Ishikawa (cell line): ENCODE data around the gene SESN1.

Source experiments
- CEBPB ChIP-seq: IDR thresholded peaks from 2 replicates; pipeline ENCODE4 v1.6.1; 2012
- CREB1 ChIP-seq: IDR thresholded peaks from 2 replicates; pipeline ENCODE4 v1.6.1; 2012; ENCODE audit warnings: low read depth
- EGR1 ChIP-seq: IDR thresholded peaks from 2 replicates; pipeline ENCODE4 v1.6.1; 2012
- EP300 ChIP-seq: IDR thresholded peaks from 2 replicates; pipeline ENCODE4 v1.6.1; 2012; ENCODE audit warnings: borderline replicate concordance
- FOXM1 ChIP-seq: IDR thresholded peaks from 2 replicates; pipeline ENCODE4 v1.6.1; 2012; ENCODE audit warnings: low read depth, borderline replicate concordance
- NFIC ChIP-seq: IDR thresholded peaks from 2 replicates; pipeline ENCODE4 v1.6.1; 2012
- RAD21 ChIP-seq: IDR thresholded peaks from 2 replicates; pipeline ENCODE4 v1.6.1; 2012; ENCODE audit warnings: low read depth
- TAF1 ChIP-seq: IDR thresholded peaks from 2 replicates; pipeline ENCODE4 v1.6.1; 2012; ENCODE audit warnings: low read depth, mild to moderate bottlenecking
- TCF12 ChIP-seq: IDR thresholded peaks from 2 replicates; pipeline ENCODE4 v1.6.1; 2012; ENCODE audit warnings: low read depth
- TEAD4 ChIP-seq: IDR thresholded peaks from 2 replicates; pipeline ENCODE4 v1.6.1; 2012
- YY1 ChIP-seq: IDR thresholded peaks from 2 replicates; pipeline ENCODE4 v1.6.1; 2012; ENCODE audit warnings: low read depth
- ZBTB7A ChIP-seq: IDR thresholded peaks from 2 replicates; pipeline ENCODE4 v1.6.1; 2012; ENCODE audit warnings: low read depth
- TF ChIP-seq, protein P1 (sequence below): IDR thresholded peaks from 2 replicates; pipeline ENCODE4 v1.6.1; 2012
- TF ChIP-seq, protein P2 (sequence below): IDR thresholded peaks from 2 replicates; pipeline ENCODE4 v1.6.1; 2012; ENCODE audit warnings: low read depth, mild to moderate bottlenecking
- TF ChIP-seq, protein P3 (sequence below): IDR thresholded peaks from 2 replicates; pipeline ENCODE4 v1.6.1; 2012

Gene SESN1

DNA sequence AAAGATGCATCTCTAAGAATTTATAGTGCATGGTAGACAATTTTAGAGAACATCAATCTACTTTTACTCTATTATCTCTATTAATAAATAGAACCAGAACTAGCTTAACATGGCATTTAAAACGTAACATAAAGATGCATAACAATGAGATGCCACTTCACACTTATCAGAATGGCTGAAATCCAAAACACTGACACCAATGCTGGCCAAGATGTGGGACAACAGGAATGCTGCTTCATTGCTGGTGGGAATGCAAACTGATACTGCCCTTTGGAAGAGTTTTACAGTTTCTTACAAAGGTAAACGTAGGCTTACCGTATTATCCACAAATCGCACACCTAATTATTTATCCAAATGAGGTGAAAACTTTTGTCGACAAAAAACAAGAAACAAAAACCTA, 95.2 kb downstream of the SESN1 start:
- no peak for TF ChIP-seq YY1
- TF ChIP-seq, protein P1, sequence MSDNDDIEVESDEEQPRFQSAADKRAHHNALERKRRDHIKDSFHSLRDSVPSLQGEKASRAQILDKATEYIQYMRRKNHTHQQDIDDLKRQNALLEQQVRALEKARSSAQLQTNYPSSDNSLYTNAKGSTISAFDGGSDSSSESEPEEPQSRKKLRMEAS: no peak
- TF ChIP-seq NFIC: no peak
- TF ChIP-seq EP300: no peak
- TF ChIP-seq ZBTB7A: no peak
- TF ChIP-seq TEAD4: no peak
- TF ChIP-seq FOXM1: no peak
- no peak for TF ChIP-seq TAF1
- TF ChIP-seq, protein P2, sequence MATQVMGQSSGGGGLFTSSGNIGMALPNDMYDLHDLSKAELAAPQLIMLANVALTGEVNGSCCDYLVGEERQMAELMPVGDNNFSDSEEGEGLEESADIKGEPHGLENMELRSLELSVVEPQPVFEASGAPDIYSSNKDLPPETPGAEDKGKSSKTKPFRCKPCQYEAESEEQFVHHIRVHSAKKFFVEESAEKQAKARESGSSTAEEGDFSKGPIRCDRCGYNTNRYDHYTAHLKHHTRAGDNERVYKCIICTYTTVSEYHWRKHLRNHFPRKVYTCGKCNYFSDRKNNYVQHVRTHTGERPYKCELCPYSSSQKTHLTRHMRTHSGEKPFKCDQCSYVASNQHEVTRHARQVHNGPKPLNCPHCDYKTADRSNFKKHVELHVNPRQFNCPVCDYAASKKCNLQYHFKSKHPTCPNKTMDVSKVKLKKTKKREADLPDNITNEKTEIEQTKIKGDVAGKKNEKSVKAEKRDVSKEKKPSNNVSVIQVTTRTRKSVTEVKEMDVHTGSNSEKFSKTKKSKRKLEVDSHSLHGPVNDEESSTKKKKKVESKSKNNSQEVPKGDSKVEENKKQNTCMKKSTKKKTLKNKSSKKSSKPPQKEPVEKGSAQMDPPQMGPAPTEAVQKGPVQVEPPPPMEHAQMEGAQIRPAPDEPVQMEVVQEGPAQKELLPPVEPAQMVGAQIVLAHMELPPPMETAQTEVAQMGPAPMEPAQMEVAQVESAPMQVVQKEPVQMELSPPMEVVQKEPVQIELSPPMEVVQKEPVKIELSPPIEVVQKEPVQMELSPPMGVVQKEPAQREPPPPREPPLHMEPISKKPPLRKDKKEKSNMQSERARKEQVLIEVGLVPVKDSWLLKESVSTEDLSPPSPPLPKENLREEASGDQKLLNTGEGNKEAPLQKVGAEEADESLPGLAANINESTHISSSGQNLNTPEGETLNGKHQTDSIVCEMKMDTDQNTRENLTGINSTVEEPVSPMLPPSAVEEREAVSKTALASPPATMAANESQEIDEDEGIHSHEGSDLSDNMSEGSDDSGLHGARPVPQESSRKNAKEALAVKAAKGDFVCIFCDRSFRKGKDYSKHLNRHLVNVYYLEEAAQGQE: no peak
- TF ChIP-seq EGR1: no peak
- TF ChIP-seq CEBPB: no peak

DNA sequence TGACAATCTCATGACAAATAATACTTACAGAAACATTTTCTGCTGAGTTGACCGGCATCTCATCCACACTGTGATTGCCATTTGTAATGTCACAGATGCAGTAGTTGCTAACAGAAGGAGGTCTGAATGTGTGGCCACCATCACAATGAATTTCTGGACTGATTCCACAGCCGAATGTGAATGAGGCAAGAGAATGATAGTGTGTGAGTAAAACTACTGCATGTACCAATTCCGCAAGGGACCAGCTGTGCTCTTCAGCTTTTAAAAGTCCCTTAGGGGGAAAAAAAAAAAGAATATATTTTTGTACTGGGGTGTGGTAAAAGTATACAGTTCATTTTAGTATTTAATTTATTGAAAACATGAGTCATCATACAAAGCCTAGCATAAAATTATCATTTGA, 96.2 kb downstream of the SESN1 start:
- TF ChIP-seq, protein P1: no peak
- no peak for TF ChIP-seq NFIC
- TF ChIP-seq RAD21: no peak
- TF ChIP-seq TAF1: no peak
- TF ChIP-seq, protein P3, sequence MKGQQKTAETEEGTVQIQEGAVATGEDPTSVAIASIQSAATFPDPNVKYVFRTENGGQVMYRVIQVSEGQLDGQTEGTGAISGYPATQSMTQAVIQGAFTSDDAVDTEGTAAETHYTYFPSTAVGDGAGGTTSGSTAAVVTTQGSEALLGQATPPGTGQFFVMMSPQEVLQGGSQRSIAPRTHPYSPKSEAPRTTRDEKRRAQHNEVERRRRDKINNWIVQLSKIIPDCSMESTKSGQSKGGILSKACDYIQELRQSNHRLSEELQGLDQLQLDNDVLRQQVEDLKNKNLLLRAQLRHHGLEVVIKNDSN: no peak
- TF ChIP-seq CEBPB: no peak
- TF ChIP-seq, protein P2: no peak
- no peak for TF ChIP-seq TEAD4
- no peak for TF ChIP-seq TCF12
- TF ChIP-seq EGR1: no peak
- no peak for TF ChIP-seq ZBTB7A
- no peak for TF ChIP-seq EP300
- TF ChIP-seq FOXM1: no peak
- TF ChIP-seq CREB1: no peak
- no peak for TF ChIP-seq YY1

DNA sequence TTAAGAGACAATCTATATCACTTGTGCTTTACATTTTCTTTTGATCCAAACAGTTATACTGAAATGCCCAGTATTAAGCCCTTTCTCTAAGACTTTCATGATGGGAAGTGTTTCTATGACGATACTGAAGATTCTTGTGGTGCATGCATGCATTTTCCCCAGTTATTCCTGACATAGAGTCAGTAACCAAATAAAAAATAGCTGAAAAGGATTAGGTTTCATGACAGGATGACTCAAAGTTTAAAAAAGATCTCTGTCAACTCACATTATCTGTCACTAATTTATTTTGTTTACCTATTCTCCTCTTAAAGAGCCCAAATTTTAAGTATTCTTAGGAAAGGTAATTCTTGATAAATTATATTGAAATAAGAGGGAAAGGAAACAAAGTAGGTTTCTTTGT, 98.4 kb downstream of the SESN1 start:
- TF ChIP-seq, protein P1: no peak
- no peak for TF ChIP-seq ZBTB7A
- TF ChIP-seq FOXM1: no peak
- TF ChIP-seq, protein P3: no peak
- TF ChIP-seq, protein P2: no peak
- TF ChIP-seq TEAD4: no peak
- TF ChIP-seq YY1: no peak
- TF ChIP-seq CEBPB: no peak
- no peak for TF ChIP-seq CREB1
- no peak for TF ChIP-seq EP300
- no peak for TF ChIP-seq NFIC
- no peak for TF ChIP-seq TAF1
- no peak for TF ChIP-seq TCF12
- TF ChIP-seq RAD21: no peak
- no peak for TF ChIP-seq EGR1

DNA sequence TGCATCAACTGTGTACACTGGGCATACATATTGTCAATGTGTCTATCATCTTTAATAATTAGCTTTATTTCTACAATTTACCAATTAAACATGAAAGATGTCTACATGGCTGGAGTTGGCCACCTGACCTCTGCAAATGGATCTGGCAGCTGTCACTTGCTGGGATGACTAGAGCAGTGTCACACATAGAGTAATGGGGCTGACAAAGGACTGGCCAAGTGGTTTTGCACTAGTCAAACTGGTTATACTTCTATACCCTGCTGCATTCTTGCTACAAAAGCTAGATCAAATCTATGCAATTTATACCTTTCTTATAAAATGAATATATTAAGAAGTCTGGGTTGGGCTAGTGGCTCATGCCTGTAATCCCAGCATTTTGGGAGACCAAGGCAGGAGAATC, 99.3 kb downstream of the SESN1 start:
- TF ChIP-seq, protein P1: no peak

DNA sequence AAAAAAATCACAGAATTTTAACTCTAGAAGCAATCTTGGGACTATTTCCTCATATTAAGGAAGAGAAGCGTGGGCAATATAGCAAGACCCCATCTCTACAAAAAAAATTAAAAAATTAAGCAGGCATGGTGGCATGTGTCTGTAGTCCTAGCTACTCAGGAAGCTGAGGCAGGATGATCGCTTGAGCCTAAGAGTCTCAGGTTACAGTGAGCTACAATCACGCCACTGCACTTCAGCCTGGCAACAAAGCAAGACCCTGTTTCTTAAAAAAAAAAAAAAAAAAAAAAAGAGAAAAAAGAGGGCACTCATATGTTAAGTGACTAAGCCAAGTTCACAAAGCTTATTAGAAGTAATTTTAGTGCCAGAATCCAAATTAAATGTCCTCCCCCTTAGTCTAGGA, 100.8 kb downstream of the SESN1 start:
- TF ChIP-seq NFIC: no peak
- TF ChIP-seq EP300: no peak
- TF ChIP-seq, protein P3: no peak
- TF ChIP-seq CREB1: no peak
- no peak for TF ChIP-seq CEBPB
- no peak for TF ChIP-seq YY1
- no peak for TF ChIP-seq TAF1
- no peak for TF ChIP-seq EGR1
- no peak for TF ChIP-seq TEAD4
- TF ChIP-seq FOXM1: no peak
- no peak for TF ChIP-seq RAD21
- TF ChIP-seq ZBTB7A: no peak
- TF ChIP-seq, protein P2: no peak
- TF ChIP-seq TCF12: no peak
- TF ChIP-seq, protein P1: no peak
